Transverse colon (tissue), 4 donors: ENCODE data around the gene ALKBH8. TPM values are rescaled to one million over a fixed set of nuclear protein-coding genes. Genes with fewer than 3 reads are reported as not detected.

Experiments
- DNase-seq: peaks from one replicate; pipeline ENCODE4 v3.0.0-alpha.2; 2019
- H3K27ac ChIP-seq, 4 donors: fragments of 200-600 bp; sonication (generic); 2 replicates each; pipeline ENCODE4 v1.5.1; 2016 to 2018; ENCODE audit warnings: inconsistent platforms in 4 of 4
- H3K27me3 ChIP-seq: fragments of 200-600 bp; sonication (generic); 2 replicates; pipeline ENCODE4 v1.5.1; 2017; ENCODE audit warnings: inconsistent platforms
- H3K36me3 ChIP-seq, 4 donors: fragments of 200-600 bp; sonication (generic); 2 replicates each; pipeline ENCODE4 v1.5.1; 2017 to 2019; ENCODE audit warnings: inconsistent platforms in 4 of 4
- H3K4me1 ChIP-seq, 4 donors: fragments of 200-600 bp; sonication (generic); 2 replicates each; pipeline ENCODE4 v1.5.1; 2017 to 2020; ENCODE audit warnings: inconsistent platforms in 4 of 4
- H3K4me3 ChIP-seq, 4 donors: fragments of 200-600 bp; sonication (generic); 1 replicate in 1 of 4; 2 replicates in 3 of 4; pipeline versions ENCODE4 v1.5.1 to v1.6.1; 2017 to 2019; ENCODE audit warnings: inconsistent platforms in 4 of 4
- H3K9me3 ChIP-seq, 2 donors: fragments of 200-600 bp; sonication (generic); 2 replicates each; pipeline ENCODE4 v1.5.1; 2017 to 2019; ENCODE audit warnings: inconsistent platforms in 2 of 2
- EP300 ChIP-seq: sonication (generic); formaldehyde crosslinking; IDR thresholded peaks from one replicate; pipeline ENCODE4 v1.6.1; 2017; ENCODE audit warnings: antibody characterized with exemption, low read depth
- POLR2A ChIP-seq: fragments of 450-650 bp; IDR thresholded peaks from one replicate; pipeline ENCODE4 v1.6.1; 2016; ENCODE audit warnings: antibody characterized with exemption, mild to moderate bottlenecking, moderate library complexity
- POLR2AphosphoS5 ChIP-seq, 3 donors: sonication (generic); formaldehyde crosslinking; IDR thresholded peaks; one replicate each; pipeline ENCODE4 v1.6.1; 2016; ENCODE audit warnings: antibody characterized with exemption in 3 of 3
- WGBS, 2 donors: methylation state at CpG; one replicate each; pipeline ENCODE4 v1.1.5; 2018; ENCODE audit warnings: low coverage in 1 of 2; 5-methylcytosine and 5-hydroxymethylcytosine counted together
- in situ Hi-C, 4 donors: fragments of 200-750 bp; cut with MboI; loops; one replicate each; pipeline versions ENCODE4 v1.15.0 to v1.15.1; 2017; ENCODE audit warnings: low sequenced_read_pairs in 3 of 4, low pct_ligation_motif_present in 1 of 4, low pct_unique_long_range_greater_than_20kb in 1 of 4
- intact Hi-C: fragments of 100-400 bp; cut with DNase I; formaldehyde crosslinking; loops from one replicate; pipeline ENCODE4 v1.15.1; 2023; ENCODE audit warnings: low total_unique reads
- total RNA-seq, 4 donors: library from RNA; depleted of rRNA; stranded (reverse); fragments of >200 nt; gene quantifications; one replicate each; pipeline ENCODE4 v1.1.0, GENCODE V29; 2016
- TF ChIP-seq, protein P1 (sequence below), 5 experiments: fragments of 200-600 bp in 3 of 5; fragments of 450-650 bp in 2 of 5; sonication (generic) in 3 of 5; IDR thresholded peaks; 1 replicate in 2 of 5; 2 replicates in 3 of 5; pipeline ENCODE4 v1.5.1; 2016 to 2017; ENCODE audit warnings: antibody characterized with exemption in 5 of 5, inconsistent platforms in 3 of 5, mild to moderate bottlenecking in 2 of 5, moderate library complexity in 1 of 5

ALKBH8 gene
- total RNA-seq = 1 to 10 TPM in 3 of 4 donors, under 1 TPM in 1; 0.60 to 5.6 (median 3.9) TPM

DNA sequence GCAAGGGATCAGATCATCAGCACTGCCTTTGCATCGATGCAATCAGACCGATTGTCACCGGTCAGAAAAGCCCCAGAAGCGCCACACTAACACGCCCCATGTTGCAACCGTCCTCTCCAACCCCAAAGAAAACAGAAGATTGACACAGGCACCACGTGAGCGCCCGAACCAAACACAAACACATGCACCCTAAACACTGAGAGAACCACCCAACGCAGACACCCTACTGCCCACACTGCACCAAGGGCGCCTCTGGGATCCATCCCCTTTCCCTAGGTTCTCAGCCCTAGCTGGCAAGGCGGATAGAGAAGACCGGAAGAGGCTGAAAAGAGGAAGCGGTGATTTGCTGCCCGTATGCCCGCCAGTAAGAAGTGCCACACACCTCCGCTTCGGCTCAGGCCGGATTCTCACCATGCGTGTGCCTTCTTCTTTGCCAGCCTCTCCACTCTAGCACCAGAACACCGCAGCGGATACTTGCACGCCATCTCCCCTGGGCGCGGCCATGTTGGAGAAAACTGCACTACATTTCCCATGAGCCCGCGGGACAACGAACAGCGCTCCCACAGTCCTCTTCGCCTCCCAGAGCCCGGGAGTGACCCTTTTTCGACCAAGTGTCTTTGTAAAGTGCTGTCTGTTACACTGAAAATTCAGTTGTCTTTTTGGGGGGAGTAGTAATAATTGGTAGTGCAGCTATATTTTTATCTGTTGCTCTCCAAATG is at the start of gene ALKBH8:
Gene ALKBH8, minus strand, starts transcription at position 517 of the 719 bp plus-strand sequence. CDS start 4,842 bp downstream, outside the sequence.
- in situ Hi-C loops (no loop called here), intact Hi-C loops (no loop called here)
- TF ChIP-seq POLR2AphosphoS5 (IDR thresholded peaks at IDR 0.05) (peak in 1 of 3 donors; percentile 44), POLR2A (no peak)
- Histone ChIP-seq H3K4me1 (peaks cover 10 to 18% (median 14%) of the 10 kb centered on the region in 4 donors), H3K4me3 (peak within 1 kb of the TSS; percentile 58 to 75 (median 66)), H3K36me3 (no peaks in the 10 kb centered on the region), H3K9me3 (no peaks in the 10 kb centered on the region), H3K27me3 (no peaks in the 10 kb centered on the region), H3K27ac (peak within 1 kb of the TSS; percentile 75 to 85 (median 82))
- DNase-seq = peak; percentile 81
- 0% methylated on average over 1 to 32 of the region's 32 CpGs for whole genome bisulfite sequencing, 2 donors

GRCh38 chr11:107612445-107612844 is 46.9 kb upstream of the ALKBH8 start:
- no peaks in the 10 kb centered on the region for H3K4me1 ChIP-seq
- H3K4me3 ChIP-seq = no peak overlapping the region
- in situ Hi-C loops (no loop called here), intact Hi-C loops (no loop called here)
- no peak overlapping the region for H3K27ac ChIP-seq
- no peaks in the 10 kb centered on the region for H3K9me3 ChIP-seq
- peaks cover 14% of the 10 kb centered on the region for H3K27me3 ChIP-seq
- 95 to 100% methylated on average over 2 of the region's 2 CpGs for WGBS, 2 donors
- no peak for DNase-seq
- no peaks in the 10 kb centered on the region for H3K36me3 ChIP-seq
- TF ChIP-seq, protein P1, sequence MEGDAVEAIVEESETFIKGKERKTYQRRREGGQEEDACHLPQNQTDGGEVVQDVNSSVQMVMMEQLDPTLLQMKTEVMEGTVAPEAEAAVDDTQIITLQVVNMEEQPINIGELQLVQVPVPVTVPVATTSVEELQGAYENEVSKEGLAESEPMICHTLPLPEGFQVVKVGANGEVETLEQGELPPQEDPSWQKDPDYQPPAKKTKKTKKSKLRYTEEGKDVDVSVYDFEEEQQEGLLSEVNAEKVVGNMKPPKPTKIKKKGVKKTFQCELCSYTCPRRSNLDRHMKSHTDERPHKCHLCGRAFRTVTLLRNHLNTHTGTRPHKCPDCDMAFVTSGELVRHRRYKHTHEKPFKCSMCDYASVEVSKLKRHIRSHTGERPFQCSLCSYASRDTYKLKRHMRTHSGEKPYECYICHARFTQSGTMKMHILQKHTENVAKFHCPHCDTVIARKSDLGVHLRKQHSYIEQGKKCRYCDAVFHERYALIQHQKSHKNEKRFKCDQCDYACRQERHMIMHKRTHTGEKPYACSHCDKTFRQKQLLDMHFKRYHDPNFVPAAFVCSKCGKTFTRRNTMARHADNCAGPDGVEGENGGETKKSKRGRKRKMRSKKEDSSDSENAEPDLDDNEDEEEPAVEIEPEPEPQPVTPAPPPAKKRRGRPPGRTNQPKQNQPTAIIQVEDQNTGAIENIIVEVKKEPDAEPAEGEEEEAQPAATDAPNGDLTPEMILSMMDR (IDR thresholded peaks at IDR 0.05) = no peak

- Histone ChIP-seq H3K9me3 (no peaks in the 10 kb centered on the region), H3K27me3 (peaks cover 14% of the 10 kb centered on the region), H3K4me3 (no peak overlapping the region), H3K4me1 (no peaks in the 10 kb centered on the region), H3K27ac (no peak overlapping the region), H3K36me3 (no peaks in the 10 kb centered on the region)
- in situ Hi-C loops (no loop called here), intact Hi-C loops (no loop called here)
- TF ChIP-seq, protein P1 (IDR thresholded peaks at IDR 0.05) = no peak
- TF ChIP-seq POLR2A = no peak
- no peak for DNase-seq
- WGBS, 2 donors = 56 to 62% methylated on average over 10 of the region's 10 CpGs
Observed at GRCh38 chr11:107609400-107610218, 44.1 kb upstream of the ALKBH8 start.

- H3K9me3 ChIP-seq = no peaks in the 10 kb centered on the region
- H3K4me1 ChIP-seq = no peaks in the 10 kb centered on the region
- no peak overlapping the region for H3K27ac ChIP-seq
- TF ChIP-seq, protein P1 (IDR thresholded peaks at IDR 0.05) = no peak
- TF ChIP-seq POLR2A = no peak
- no peak for TF ChIP-seq EP300
- no peak for TF ChIP-seq POLR2AphosphoS5 (IDR thresholded peaks at IDR 0.05)
- intact Hi-C loops = no loop called here
- in situ Hi-C loops = no loop called here
- no peaks in the 10 kb centered on the region for H3K36me3 ChIP-seq
- peaks cover 16% of the 10 kb centered on the region for H3K27me3 ChIP-seq
- no peak for DNase-seq
- H3K4me3 ChIP-seq = no peak overlapping the region
- WGBS, 2 donors = 45 to 58% methylated on average over 2 of the region's 2 CpGs
Observed at GRCh38 chr11:107608809-107609208, 43.3 kb upstream of the ALKBH8 start.
